ENCODE measurements around the gene ALCAM.

Gene ALCAM

GRCh38 chr3:105409364-105409763, 42.7 kb downstream of the ALCAM start:
- H3K4me3 ChIP-seq (ENCODE audit: control insufficient read depth, low read depth, low read length), result no peak overlapping the region
- TF ChIP-seq CTCF (conservative IDR thresholded peaks at IDR 0.05; ENCODE audit: control insufficient read depth, insufficient read depth, low read depth, low read length), result no peak
- no peak for DNase-seq (ENCODE audit: low read depth)

GRCh38 chr3:105413343-105413887, 46.7 kb downstream of the ALCAM start:
- DNase-seq (ENCODE audit: low read depth), result no peak
- TF ChIP-seq CTCF (conservative IDR thresholded peaks at IDR 0.05; ENCODE audit: control insufficient read depth, insufficient read depth, low read depth, low read length), result no peak
- H3K4me3 ChIP-seq (ENCODE audit: control insufficient read depth, low read depth, low read length), result no peak overlapping the region

- no peak overlapping the region for H3K4me3 ChIP-seq (ENCODE audit: control insufficient read depth, low read depth, low read length)
- peak; percentile 25 for DNase-seq (ENCODE audit: low read depth)
- TF ChIP-seq CTCF (conservative IDR thresholded peaks at IDR 0.05; ENCODE audit: control insufficient read depth, insufficient read depth, low read depth, low read length), result no peak
Measured at GRCh38 chr3:105414841-105415240, 48.1 kb downstream of the ALCAM start.

GRCh38 chr3:105415951-105416350, 49.2 kb downstream of the ALCAM start:
- no peak for DNase-seq (ENCODE audit: low read depth)
- TF ChIP-seq CTCF (conservative IDR thresholded peaks at IDR 0.05; ENCODE audit: control insufficient read depth, insufficient read depth, low read depth, low read length), result no peak
- no peak overlapping the region for H3K4me3 ChIP-seq (ENCODE audit: control insufficient read depth, low read depth, low read length)

GRCh38 chr3:105417525-105418289, 51.0 kb downstream of the ALCAM start:
- peak; percentile 50 for DNase-seq (ENCODE audit: low read depth)

GRCh38 chr3:105422645-105423044, 55.9 kb downstream of the ALCAM start:
- TF ChIP-seq CTCF (conservative IDR thresholded peaks at IDR 0.05; ENCODE audit: control insufficient read depth, insufficient read depth, low read depth, low read length), result no peak
- DNase-seq (ENCODE audit: low read depth), result peak; percentile 56
- H3K4me3 ChIP-seq (ENCODE audit: control insufficient read depth, low read depth, low read length), result no peak overlapping the region

More at GRCh38 chr3:105417525-105418289, 51.0 kb downstream of the ALCAM start:
- no peak overlapping the region for H3K4me3 ChIP-seq (ENCODE audit: control insufficient read depth, low read depth, low read length)
- TF ChIP-seq CTCF (conservative IDR thresholded peaks at IDR 0.05; ENCODE audit: control insufficient read depth, insufficient read depth, low read depth, low read length), result no peak
